Caco-2 (cell line): ENCODE measurements around the gene NTF3. TPM values are rescaled to one million over a fixed set of nuclear protein-coding genes. Genes with fewer than 3 reads are reported as not detected.

Experiments
- BruUV-seq: library from RNA; stranded (reverse); fragments of 400-500 nt; replicated peaks from 2 replicates; lab custom pipeline; 2021; lab: Mats Ljungman, UMichigan
- CTCF ChIA-PET: fragments of 300-600 bp; sonication (Branson Sonifier 250); formaldehyde crosslinking; loops from one replicate; lab custom pipeline; 2022; ENCODE audit warnings: antibody characterized with exemption; lab: Charles Lee
- POLR2A ChIA-PET: fragments of 300-600 bp; sonication (Branson Sonifier 250); formaldehyde crosslinking; loops from one replicate; lab custom pipeline; 2022; ENCODE audit warnings: antibody characterized with exemption; lab: Charles Lee
- DNase-seq, 2 experiments: peaks; one replicate each; pipeline versions ENCODE4 v3.0.0 to v3.0.0-alpha.2; 2020 to 2022
- H3K27me3 ChIP-seq: replicated peaks from 2 replicates; pipeline ENCODE4 v1.6.0; 2011; ENCODE audit warnings: low read length; ENCODE audit not compliant: control insufficient read depth, insufficient read depth
- H3K36me3 ChIP-seq: 2 replicates; pipeline ENCODE4 v1.5.1; 2011; ENCODE audit warnings: low read length; ENCODE audit not compliant: control insufficient read depth, insufficient read depth
- H3K4me1 ChIP-seq: fragments of 250-450 bp; sonication (Bioruptor Pico); 2 replicates; pipeline ENCODE4 v1.5.1; 2020; ENCODE audit warnings: mild to moderate bottlenecking
- H3K4me3 ChIP-seq: 2 replicates; pipeline ENCODE4 v1.5.1; 2011; ENCODE audit warnings: low read depth, mild to moderate bottlenecking, control low read depth, low read length
- H3K9me3 ChIP-seq: fragments of 250-450 bp; sonication (Bioruptor Pico); 2 replicates; pipeline ENCODE4 v1.5.1; 2020; ENCODE audit warnings: mild to moderate bottlenecking, moderate library complexity
- H3K27ac Mint-ChIP-seq: one replicate; pipeline ENCODE4 v1.8.0; 2022; ENCODE audit warnings: mixed read lengths; ENCODE audit not compliant: unreplicated experiment
- H3K27me3 Mint-ChIP-seq: one replicate; pipeline ENCODE4 v1.8.0; 2022; ENCODE audit warnings: mixed read lengths; ENCODE audit not compliant: insufficient read depth, unreplicated experiment
- H3K36me3 Mint-ChIP-seq: one replicate; pipeline ENCODE4 v1.8.0; 2022; ENCODE audit warnings: mild to moderate bottlenecking, mixed read lengths; ENCODE audit not compliant: insufficient read depth, unreplicated experiment
- H3K4me1 Mint-ChIP-seq: one replicate; pipeline ENCODE4 v1.8.0; 2022; ENCODE audit warnings: low read depth, mixed read lengths; ENCODE audit not compliant: unreplicated experiment
- H3K4me3 Mint-ChIP-seq: one replicate; pipeline ENCODE4 v1.8.0; 2022; ENCODE audit warnings: mild to moderate bottlenecking, moderate library complexity, mixed read lengths; ENCODE audit not compliant: unreplicated experiment
- H3K9me3 Mint-ChIP-seq: one replicate; pipeline ENCODE4 v1.8.0; 2022; ENCODE audit warnings: mixed read lengths; ENCODE audit not compliant: unreplicated experiment
- CTCF ChIP-seq, 2 experiments: fragments of 200-600 bp in 1 of 2; IDR thresholded peaks; 1 replicate in 1 of 2; 2 replicates in 1 of 2; pipeline versions ENCODE4 v1.5.1 to v1.8.0; 2011 to 2022; ENCODE audit warnings: antibody characterized with exemption in 1 of 2, control low read depth in 1 of 2, inconsistent platforms in 1 of 2, low read depth in 1 of 2, low read length in 1 of 2, mild to moderate bottlenecking in 1 of 2, moderate library complexity in 1 of 2; ENCODE audit not compliant: insufficient read depth in 1 of 2, severe bottlenecking in 1 of 2, unreplicated experiment in 1 of 2
- intact Hi-C: fragments of 100-400 bp; cut with micrococcal nuclease; formaldehyde crosslinking; loops from one replicate; pipeline ENCODE4 v1.10.0; 2022; ENCODE audit not compliant: unreplicated experiment
- total RNA-seq: library from RNA; stranded (reverse); gene quantifications from 2 replicates; pipeline ENCODE4 v1.2.3, GENCODE V29; 2022

The NTF3 gene
- total RNA-seq, 1 experiment from 2014 or later = 5.3 TPM

- Mint-ChIP-seq H3K4me1 (no peaks in the 10 kb centered on the region), H3K4me3 (no peak overlapping the region), H3K9me3 (no peaks in the 10 kb centered on the region), H3K27ac (no peak overlapping the region), H3K36me3 (peaks cover 5% of the 10 kb centered on the region), H3K27me3 (no peaks in the 10 kb centered on the region)
- Histone ChIP-seq H3K36me3 (no peaks in the 10 kb centered on the region), H3K27me3 (no peaks in the 10 kb centered on the region), H3K9me3 (no peaks in the 10 kb centered on the region), H3K4me1 (no peaks in the 10 kb centered on the region), H3K4me3 (no peak overlapping the region)
- no peak for TF ChIP-seq CTCF (IDR thresholded peaks at IDR 0.05; ENCODE audit: insufficient read depth in 1 of 2, low read depth in 1 of 2, low read length in 1 of 2, severe bottlenecking in 1 of 2, unreplicated experiment in 1 of 2)
- DNase-seq = no peak
- ChIA-PET POLR2A (no interaction called here), CTCF (interaction anchor here (1.0 to 1.3 kb wide), 2 partner anchors 34 to 172 kb away, joined by 3 to 4 read pairs; no protein-coding TSS in a partner anchor)
- intact Hi-C loops = no loop called here
- BruUV-seq = no TSS peak
Measured at GRCh38 chr12:5476356-5476755, 44.4 kb downstream of the NTF3 start.

GRCh38 chr12:5478081-5478706 lies 46.3 kb downstream of the NTF3 start:
- Histone ChIP-seq H3K4me3 (no peak overlapping the region), H3K4me1 (no peaks in the 10 kb centered on the region), H3K36me3 (0 out of 2 replicates have a peak, but pooled peaks cover 3% of the 10 kb centered on the region), H3K27me3 (no peaks in the 10 kb centered on the region), H3K9me3 (no peaks in the 10 kb centered on the region)
- no TSS peak for BruUV-seq
- POLR2A ChIA-PET = no interaction called here
- TF ChIP-seq CTCF (IDR thresholded peaks at IDR 0.05; ENCODE audit: insufficient read depth in 1 of 2, low read depth in 1 of 2, low read length in 1 of 2, severe bottlenecking in 1 of 2, unreplicated experiment in 1 of 2) = no peak
- CTCF ChIA-PET = no interaction called here
- Mint-ChIP-seq H3K27ac (no peak overlapping the region), H3K36me3 (peaks cover under 1% of the 10 kb centered on the region), H3K4me3 (no peak overlapping the region), H3K4me1 (no peaks in the 10 kb centered on the region), H3K9me3 (no peaks in the 10 kb centered on the region), H3K27me3 (no peaks in the 10 kb centered on the region)
- no peak for DNase-seq
- intact Hi-C loops = no loop called here

- no peak overlapping the region for H3K27ac Mint-ChIP-seq
- no peaks in the 10 kb centered on the region for H3K4me1 Mint-ChIP-seq
- ChIA-PET CTCF (interaction anchor here (0.6 kb wide), 1 partner anchor 1344 kb away, joined by 3 read pairs; no protein-coding TSS in a partner anchor), POLR2A (interaction anchor here (0.5 kb wide), 1 partner anchor 419 kb away, joined by 6 read pairs; no protein-coding TSS in a partner anchor)
- H3K36me3 Mint-ChIP-seq = no peaks in the 10 kb centered on the region
- H3K4me1 ChIP-seq = no peaks in the 10 kb centered on the region
- H3K9me3 Mint-ChIP-seq = no peaks in the 10 kb centered on the region
- 0 out of 2 replicates have a peak, but pooled peaks cover 3% of the 10 kb centered on the region for H3K36me3 ChIP-seq
- intact Hi-C loops = no loop called here
- no peaks in the 10 kb centered on the region for H3K27me3 ChIP-seq
- TF ChIP-seq CTCF (IDR thresholded peaks at IDR 0.05; ENCODE audit: insufficient read depth in 1 of 2, low read depth in 1 of 2, low read length in 1 of 2, severe bottlenecking in 1 of 2, unreplicated experiment in 1 of 2) = no peak
- no TSS peak for BruUV-seq
- no peak for DNase-seq
- H3K4me3 ChIP-seq = no peak overlapping the region
- no peaks in the 10 kb centered on the region for H3K27me3 Mint-ChIP-seq
- H3K4me3 Mint-ChIP-seq = no peak overlapping the region
- no peaks in the 10 kb centered on the region for H3K9me3 ChIP-seq
Measured at GRCh38 chr12:5479761-5480160, 47.9 kb downstream of the NTF3 start.
